B cell (primary cell): ENCODE results near the gene ADSS2.

ENCODE experiments used
- EZH2 ChIP-seq: IDR thresholded peaks from 2 replicates; pipeline ENCODE4 v1.6.1; 2012; ENCODE audit warnings: borderline replicate concordance, low read depth, mild to moderate bottlenecking, moderate library complexity, low read length; ENCODE audit not compliant: insufficient read depth, poor library complexity, severe bottlenecking
- TF ChIP-seq, protein P1 (sequence below): fragments of 200-600 bp; IDR thresholded peaks from one replicate; pipeline ENCODE4 v1.8.0; 2022; ENCODE audit warnings: antibody characterized with exemption, mild to moderate bottlenecking

DNA sequence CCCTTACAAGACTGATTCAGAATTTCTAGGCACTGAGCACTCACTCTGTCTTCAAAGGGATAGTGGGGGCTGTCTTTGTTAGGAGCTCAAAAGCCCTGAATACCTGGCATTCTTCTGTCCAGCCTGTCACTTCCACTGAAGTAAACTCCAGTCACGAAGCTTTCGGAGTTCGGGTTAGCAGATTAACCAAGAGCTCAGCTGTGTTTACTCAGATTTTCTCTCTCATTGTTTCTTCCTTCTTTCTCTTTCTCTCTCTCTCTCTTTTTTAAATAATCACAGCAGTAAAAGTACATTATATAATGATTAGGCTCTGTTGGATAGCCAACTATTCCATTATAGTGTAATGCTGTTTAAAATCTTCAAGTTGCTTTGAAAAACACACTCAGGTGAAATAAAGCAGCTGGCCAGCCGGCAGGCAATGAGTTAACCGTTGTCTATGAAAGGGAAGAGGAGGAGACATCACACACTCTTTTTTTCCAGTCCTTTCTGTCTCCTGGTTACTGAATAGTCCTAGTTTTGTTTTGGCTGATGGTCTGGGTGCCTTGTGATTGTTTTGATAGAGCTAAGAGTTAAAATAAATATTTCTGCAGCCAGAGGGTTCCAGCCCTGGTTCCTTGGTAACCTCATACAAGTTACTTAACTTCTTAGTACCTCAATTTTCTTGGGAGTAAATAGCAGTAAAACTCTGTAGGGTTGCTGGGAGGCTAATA lies 89.8 kb downstream of the ADSS2 start:
- no peak for TF ChIP-seq EZH2
- TF ChIP-seq, protein P1, sequence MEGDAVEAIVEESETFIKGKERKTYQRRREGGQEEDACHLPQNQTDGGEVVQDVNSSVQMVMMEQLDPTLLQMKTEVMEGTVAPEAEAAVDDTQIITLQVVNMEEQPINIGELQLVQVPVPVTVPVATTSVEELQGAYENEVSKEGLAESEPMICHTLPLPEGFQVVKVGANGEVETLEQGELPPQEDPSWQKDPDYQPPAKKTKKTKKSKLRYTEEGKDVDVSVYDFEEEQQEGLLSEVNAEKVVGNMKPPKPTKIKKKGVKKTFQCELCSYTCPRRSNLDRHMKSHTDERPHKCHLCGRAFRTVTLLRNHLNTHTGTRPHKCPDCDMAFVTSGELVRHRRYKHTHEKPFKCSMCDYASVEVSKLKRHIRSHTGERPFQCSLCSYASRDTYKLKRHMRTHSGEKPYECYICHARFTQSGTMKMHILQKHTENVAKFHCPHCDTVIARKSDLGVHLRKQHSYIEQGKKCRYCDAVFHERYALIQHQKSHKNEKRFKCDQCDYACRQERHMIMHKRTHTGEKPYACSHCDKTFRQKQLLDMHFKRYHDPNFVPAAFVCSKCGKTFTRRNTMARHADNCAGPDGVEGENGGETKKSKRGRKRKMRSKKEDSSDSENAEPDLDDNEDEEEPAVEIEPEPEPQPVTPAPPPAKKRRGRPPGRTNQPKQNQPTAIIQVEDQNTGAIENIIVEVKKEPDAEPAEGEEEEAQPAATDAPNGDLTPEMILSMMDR: no peak
